DMS53 treated with DMSO at 0.1 percent for 48 hours (cell line): ENCODE results near the gene C10orf105.

Source experiments
- DNase-seq: peaks from one replicate; lab custom pipeline; 2025; ENCODE audit not compliant: unreplicated experiment; lab: John Stamatoyannopoulos, UW

C10orf105 gene

GRCh38 chr10:71681977-71682376, 37.6 kb downstream of the C10orf105 start:
- no peak for DNase-seq

DNA sequence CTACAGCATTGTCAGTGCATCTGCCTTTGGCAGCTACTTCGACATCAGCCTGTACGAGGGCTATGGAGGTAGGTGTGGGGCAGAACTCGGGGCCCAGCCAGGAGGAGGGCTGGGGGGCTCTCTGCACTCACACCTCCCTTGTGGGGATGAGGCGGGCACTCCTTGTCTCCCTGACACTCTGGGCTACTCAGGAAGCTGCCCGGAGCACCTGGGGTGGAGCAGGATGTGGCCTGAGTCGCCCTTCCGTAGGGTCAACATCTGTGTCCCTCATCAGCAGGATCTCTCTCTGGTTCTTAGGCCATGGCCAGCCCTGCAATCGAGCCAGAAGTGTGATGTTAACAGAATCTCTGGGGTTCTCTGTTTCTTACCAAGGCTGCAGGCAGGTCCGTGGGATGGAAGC, 40.2 kb downstream of the C10orf105 start:
- no peak for DNase-seq

- DNase-seq: no peak
These were observed 41.3 kb downstream of the C10orf105 start for GRCh38 chr10:71678057-71678805.

DNA sequence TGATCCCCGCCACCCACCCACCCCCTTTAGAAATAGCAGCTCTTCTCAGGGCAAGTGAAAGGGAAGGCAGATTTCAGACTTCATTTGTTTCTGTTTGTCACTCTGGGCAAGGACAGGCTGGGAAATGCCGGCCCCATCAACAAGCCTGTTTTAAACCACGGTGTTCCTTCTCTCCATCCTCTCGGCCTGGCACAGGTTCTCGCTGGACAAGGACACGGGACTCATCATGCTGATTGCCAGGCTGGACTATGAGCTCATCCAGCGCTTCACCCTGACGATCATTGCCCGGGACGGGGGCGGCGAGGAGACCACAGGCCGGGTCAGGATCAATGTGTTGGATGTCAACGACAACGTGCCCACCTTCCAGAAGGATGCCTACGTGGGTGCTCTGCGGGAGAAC, 42.3 kb downstream of the C10orf105 start:
- no peak for DNase-seq

GRCh38 chr10:71675295-71675970, 44.1 kb downstream of the C10orf105 start:
- DNase-seq: no peak

GRCh38 chr10:71671994-71672946, 47.3 kb downstream of the C10orf105 start:
- DNase-seq: no peak

DNA sequence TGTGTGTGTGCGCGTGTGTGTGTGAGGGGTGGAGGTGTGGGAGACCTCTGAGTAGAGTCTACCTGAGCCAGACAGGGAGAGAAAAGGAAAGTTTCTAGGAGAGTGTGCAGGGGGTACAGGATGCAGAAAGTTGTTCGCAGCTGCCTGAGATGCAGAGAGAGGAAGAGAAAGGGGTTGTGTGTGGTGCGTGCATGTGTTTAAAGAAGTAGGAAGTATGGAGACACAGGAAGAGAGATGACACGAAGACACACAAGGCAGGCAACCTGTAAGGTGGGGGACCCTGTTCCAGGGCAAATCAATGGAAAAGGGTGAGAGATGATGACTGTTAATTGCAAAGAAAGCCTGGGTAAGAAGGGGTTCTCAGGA, 52.2 kb downstream of the C10orf105 start:
- DNase-seq: no peak

GRCh38 chr10:71666639-71667386, 52.8 kb downstream of the C10orf105 start:
- DNase-seq: no peak

- no peak for DNase-seq
These were observed 54.1 kb downstream of the C10orf105 start for GRCh38 chr10:71665456-71665855.

DNA sequence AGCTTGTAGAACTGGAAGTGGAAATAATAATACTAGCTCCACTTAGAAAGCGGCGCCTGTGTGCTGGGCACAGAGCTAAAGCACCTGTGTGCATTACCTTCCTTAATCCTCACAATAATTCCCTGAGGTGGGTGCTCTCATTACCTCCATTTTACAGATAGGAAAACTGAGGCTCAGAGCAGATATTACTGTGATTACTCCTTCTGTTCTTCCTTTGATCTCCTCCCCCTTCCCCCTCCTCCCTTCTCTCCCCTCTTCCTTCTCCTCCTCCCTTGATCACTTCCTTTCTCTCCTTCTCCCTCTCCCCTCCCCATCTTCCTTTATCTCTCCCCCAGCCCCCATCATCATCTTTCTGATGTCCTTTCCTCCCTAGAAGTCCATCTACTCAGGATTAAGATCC, 55.0 kb downstream of the C10orf105 start:
- no peak for DNase-seq

GRCh38 chr10:71663311-71663710, 56.3 kb downstream of the C10orf105 start:
- DNase-seq: no peak

DNA sequence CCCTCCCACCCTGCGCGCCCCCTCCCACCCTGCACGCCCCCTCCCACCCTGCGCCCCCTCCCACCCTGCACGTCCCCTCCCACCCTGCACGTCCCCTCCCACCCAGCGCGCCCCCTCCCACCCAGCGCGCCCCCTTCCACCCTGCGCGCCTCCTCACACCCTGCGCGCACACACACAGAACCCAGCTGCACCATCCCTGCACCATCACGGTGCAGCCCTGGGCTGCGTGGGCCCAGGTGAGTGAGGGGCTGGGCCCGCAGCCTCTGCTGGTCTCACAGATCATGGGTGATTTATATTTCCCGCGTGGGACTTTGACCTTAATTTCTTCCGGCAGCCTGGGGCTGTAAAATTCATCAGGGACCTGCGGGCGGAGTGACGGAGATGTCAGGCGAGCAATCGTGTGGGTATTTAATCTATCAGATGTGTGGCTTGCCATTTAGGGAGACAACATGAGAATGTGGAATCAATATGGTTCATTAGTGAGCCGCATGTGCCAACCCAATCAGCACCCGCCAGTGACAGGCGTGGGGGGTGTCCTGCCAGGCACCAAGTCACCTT, 57.7 kb downstream of the C10orf105 start:
- DNase-seq: no peak
